ENCODE data around the gene ROR1. TPM values are rescaled to one million over a fixed set of nuclear protein-coding genes. Genes with fewer than 3 reads are reported as not detected.

Gene ROR1
- total and polyA plus RNA-seq, 2 donors (not counting 3 experiments of a cell fraction or from before 2014, with no cell fraction given) = 2.6 to 3.5 TPM

- TF ChIP-seq POLR2AphosphoS5 (IDR thresholded peaks at IDR 0.05; ENCODE audit: insufficient read depth, low read depth, low read length) (no peak), EZH2 (IDR thresholded peaks at IDR 0.05; ENCODE audit: borderline replicate concordance, low read depth, low read length, severe bottlenecking) (no peak), MAX (IDR thresholded peaks at IDR 0.05; ENCODE audit: insufficient read depth, insufficient read length) (no peak), GATA2 (IDR thresholded peaks at IDR 0.05; ENCODE audit: insufficient read depth, insufficient read length, low read depth, low read length) (no peak), FOS (IDR thresholded peaks at IDR 0.05; ENCODE audit: borderline replicate concordance, insufficient read depth, low read length) (no peak), JUN (IDR thresholded peaks at IDR 0.05; ENCODE audit: borderline replicate concordance, insufficient read depth, insufficient read length, low read depth) (no peak), MYC (IDR thresholded peaks at IDR 0.05; ENCODE audit: low read depth, low read length) (no peak), POLR2A (IDR thresholded peaks at IDR 0.05; ENCODE audit: low read depth, low read length) (no peak), CTCF (IDR thresholded peaks at IDR 0.05; ENCODE audit: extremely low read depth in 1 of 2, insufficient read depth in 1 of 2, low read depth in 1 of 2, low read length in 2 of 2) (no peak)
- no peak overlapping the region for H2AFZ ChIP-seq (ENCODE audit: low read depth, low read length)
- ChIA-PET POLR2A (no interaction called here), CTCF (interaction anchor here (0.9 kb wide), 1 partner anchor 165 kb away, joined by 3 read pairs; no protein-coding TSS in a partner anchor)
- no peaks in the 10 kb centered on the region for H3K36me3 ChIP-seq (ENCODE audit: control insufficient read depth in 2 of 2, extremely low read depth in 1 of 2, insufficient read depth in 2 of 2, low read length in 2 of 2)
- intact Hi-C loops (cut with micrococcal nuclease) = no loop called here
- H3K4me1 ChIP-seq (ENCODE audit: control insufficient read depth, extremely low read depth, insufficient read depth, low read length) = no peaks in the 10 kb centered on the region
- FAIRE-seq (no peak), DNase-seq (ENCODE audit: low read depth, low spot score) (no peak)
- H3K4me2 ChIP-seq (ENCODE audit: insufficient read depth, low read length) = no peak overlapping the region
- no TSS peak for BruUV-seq (replicated peaks)
- H3K4me3 ChIP-seq (replicated peaks in 1 of 3; ENCODE audit: insufficient read depth in 1 of 3, low read depth in 1 of 3, low read length in 3 of 3) = no peak overlapping the region
- no peak overlapping the region for H3K9ac ChIP-seq (replicated peaks; ENCODE audit: extremely low read depth, insufficient read depth, low read length)
- H3K9me1 ChIP-seq (replicated peaks; ENCODE audit: control insufficient read depth, extremely low read depth, insufficient read depth, low read length) = no peaks in the 10 kb centered on the region
- no peaks in the 10 kb centered on the region for H3K9me3 ChIP-seq (replicated peaks; ENCODE audit: control insufficient read depth, insufficient read depth, low read length)
- no peak overlapping the region for H3K27ac ChIP-seq (ENCODE audit: insufficient read depth, low read depth, low read length)
- no peaks in the 10 kb centered on the region for H4K20me1 ChIP-seq (replicated peaks; ENCODE audit: control insufficient read depth, extremely low read depth, insufficient read depth, low read length)
- no peaks in the 10 kb centered on the region for H3K27me3 ChIP-seq (ENCODE audit: control insufficient read depth in 2 of 2, insufficient read depth in 2 of 2, low read length in 2 of 2)
- H3K79me2 ChIP-seq (ENCODE audit: control insufficient read depth, insufficient read depth, low read length) = no peaks in the 10 kb centered on the region
- dilution Hi-C loops (cut with MboI; ENCODE audit: extremely low pct_ligation_motif_present, low sequenced_read_pairs) = no loop called here
Measured at GRCh38 chr1:63857478-63857877, 83.7 kb downstream of the ROR1 start.

Measured in endothelial cell of umbilical vein (primary cell).